H1 (cell line): ENCODE data around the gene CDH12.
"Not testable (repeated sequence)": the region's sequence is repeated elsewhere in the genome, so short reads cannot be mapped to it uniquely, and the experiment has no call there.

Experiments
- CTCF ChIP-seq, 3 experiments: IDR thresholded peaks; 1 replicate in 2 of 3; 2 replicates in 1 of 3; pipeline versions ENCODE4 v1.5.1 to v1.6.1; 2011; ENCODE audit warnings: low read length in 3 of 3, mild to moderate bottlenecking in 3 of 3, inconsistent platforms in 2 of 3, low read depth in 1 of 3, moderate library complexity in 1 of 3; ENCODE audit not compliant: insufficient read depth in 1 of 3; ENCODE audit errors: control extremely low read depth in 1 of 3
- EZH2 ChIP-seq: fragments of 200-600 bp; sonication (generic); IDR thresholded peaks from 2 replicates; pipeline ENCODE4 v1.7.1; 2012; ENCODE audit warnings: low read depth, mild to moderate bottlenecking, moderate library complexity, low read length, inconsistent platforms; ENCODE audit not compliant: severe bottlenecking
- KDM4A ChIP-seq: IDR thresholded peaks from one replicate; pipeline ENCODE4 v1.7.1; 2012; ENCODE audit warnings: low read depth, mild to moderate bottlenecking, moderate library complexity, low read length, inconsistent platforms; ENCODE audit not compliant: severe bottlenecking
- SP2 ChIP-seq: IDR thresholded peaks from 2 replicates; pipeline ENCODE4 v1.6.1; 2012; ENCODE audit warnings: mild to moderate bottlenecking, low read length, inconsistent platforms

- TF ChIP-seq CTCF (IDR thresholded peaks at IDR 0.05; ENCODE audit: control extremely low read depth in 1 of 3, insufficient read depth in 1 of 3, low read depth in 1 of 3, low read length in 3 of 3); EZH2; KDM4A; SP2: not testable (repeated sequence)
Observed at GRCh38 chr5:22858911-22859310, 5.8 kb upstream of the CDH12 start.
